C1 segment of cervical spinal cord (tissue), 14 donors: ENCODE data around the gene INSIG2.
"Not testable (repeated sequence)": the region's sequence is repeated elsewhere in the genome, so short reads cannot be mapped to it uniquely, and the experiment has no call there.

Source experiments
- DNase-seq, 14 donors: peaks; one replicate each; lab custom pipeline; 2025; lab: John Stamatoyannopoulos, UW

The INSIG2 gene

GRCh38 chr2:118059919-118060478, 28.3 kb upstream of the INSIG2 start:
- DNase-seq = no peak

- DNase-seq = peak in 5 of 14 donors; percentile 1 to 12 (median 2)
These were observed 26.9 kb upstream of the INSIG2 start for GRCh38 chr2:118061135-118061955.

- no peak for DNase-seq
These were observed 26.2 kb upstream of the INSIG2 start for GRCh38 chr2:118062048-118062447.

- DNase-seq = no peak
These were observed 25.6 kb upstream of the INSIG2 start for GRCh38 chr2:118062669-118063068.

GRCh38 chr2:118065015-118065706, 23.1 kb upstream of the INSIG2 start:
- no peak for DNase-seq

GRCh38 chr2:118065921-118066511, 22.3 kb upstream of the INSIG2 start:
- no peak for DNase-seq

GRCh38 chr2:118077636-118078247, 10.5 kb upstream of the INSIG2 start:
- no peak for DNase-seq

GRCh38 chr2:118078734-118079133, 9.5 kb upstream of the INSIG2 start:
- DNase-seq = no peak

- no peak for DNase-seq
These were observed 3.7 kb upstream of the INSIG2 start for GRCh38 chr2:118084491-118085089.

GRCh38 chr2:118085173-118086023, 2.9 kb upstream of the INSIG2 start:
- DNase-seq = no peak

GRCh38 chr2:118086024-118086633, 2.1 kb upstream of the INSIG2 start:
- DNase-seq = no peak

GRCh38 chr2:118089139-118089800, 999 bp downstream of the INSIG2 start:
- DNase-seq = no peak

GRCh38 chr2:118090387-118091139, 2.3 kb downstream of the INSIG2 start:
- no peak for DNase-seq

- no peak for DNase-seq
These were observed 2.8 kb downstream of the INSIG2 start for GRCh38 chr2:118091140-118091478.

- no peak for DNase-seq
These were observed 3.4 kb downstream of the INSIG2 start for GRCh38 chr2:118091631-118092030.

GRCh38 chr2:118094102-118094501, 5.8 kb downstream of the INSIG2 start:
- DNase-seq = not testable (repeated sequence)

GRCh38 chr2:118094503-118094902, 6.2 kb downstream of the INSIG2 start:
- no peak for DNase-seq

GRCh38 chr2:118095610-118096009, 7.3 kb downstream of the INSIG2 start:
- no peak for DNase-seq

- DNase-seq = no peak
These were observed 9.4 kb downstream of the INSIG2 start for GRCh38 chr2:118097657-118098056.
